ENCODE measurements around the gene NFIB.

NFIB gene

DNA sequence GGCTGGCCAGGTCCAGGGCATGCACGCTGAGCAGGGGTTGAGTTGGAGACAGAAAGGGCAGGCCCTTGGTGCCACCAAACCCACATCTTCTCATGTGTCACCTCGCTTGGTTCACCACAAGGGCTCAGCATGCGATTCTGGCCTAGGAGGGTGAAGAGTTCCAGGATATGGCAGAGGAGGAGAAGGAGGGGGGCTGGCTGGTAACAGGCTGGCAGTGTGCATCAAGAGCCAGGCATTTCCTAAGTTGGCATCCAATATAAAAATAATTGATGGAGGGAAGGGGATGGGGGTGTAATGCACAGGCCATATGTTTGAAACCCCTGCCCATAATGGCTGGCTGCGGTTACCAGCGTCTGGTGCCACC is 255.6 kb downstream of the NFIB start:
- no peak for DNase-seq

DNA sequence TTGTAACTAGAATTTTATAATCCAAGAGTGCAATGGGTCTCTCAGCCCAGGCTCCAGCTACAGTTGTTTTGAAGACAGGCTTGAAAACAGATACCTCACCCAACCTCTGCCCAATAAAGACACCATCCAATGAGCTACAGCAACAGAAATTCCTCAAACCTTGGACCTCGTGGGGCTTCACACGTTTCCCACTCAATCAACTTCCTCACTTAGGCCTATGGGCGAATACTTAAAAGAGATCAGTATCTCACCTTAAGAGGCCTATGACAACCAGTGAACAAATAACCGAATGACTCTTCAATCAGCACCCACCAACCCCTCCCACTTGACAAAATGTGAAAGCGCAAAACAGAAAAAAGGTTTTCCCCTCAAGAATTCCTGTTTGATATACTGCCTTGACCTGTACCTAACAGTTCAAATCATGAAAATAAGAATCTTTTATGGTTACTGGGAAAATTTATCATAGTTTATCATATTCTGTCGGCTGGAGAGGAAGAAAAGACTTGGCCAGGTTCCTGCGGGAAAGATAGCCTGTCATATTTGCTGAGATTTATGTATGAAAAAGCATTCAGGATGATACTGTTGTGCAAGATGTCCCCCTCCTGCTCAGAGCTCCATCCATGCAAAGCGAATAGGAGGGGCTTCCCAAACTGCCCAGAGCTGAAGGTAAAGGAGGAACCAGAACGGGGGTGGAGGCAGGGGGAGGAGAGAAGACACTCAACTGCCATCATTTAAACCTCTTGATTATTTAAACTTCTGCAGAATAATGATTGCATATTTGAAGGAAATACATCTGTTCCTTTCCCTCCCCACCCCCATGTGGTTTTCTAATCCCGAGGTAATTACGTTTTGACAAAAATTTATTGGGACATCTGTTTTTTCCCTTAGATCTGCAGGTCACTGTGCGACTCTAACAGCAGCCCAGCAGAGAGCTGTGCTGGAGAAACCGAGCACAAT is 256.3 kb downstream of the NFIB start:
- DNase-seq, result no peak

DNA sequence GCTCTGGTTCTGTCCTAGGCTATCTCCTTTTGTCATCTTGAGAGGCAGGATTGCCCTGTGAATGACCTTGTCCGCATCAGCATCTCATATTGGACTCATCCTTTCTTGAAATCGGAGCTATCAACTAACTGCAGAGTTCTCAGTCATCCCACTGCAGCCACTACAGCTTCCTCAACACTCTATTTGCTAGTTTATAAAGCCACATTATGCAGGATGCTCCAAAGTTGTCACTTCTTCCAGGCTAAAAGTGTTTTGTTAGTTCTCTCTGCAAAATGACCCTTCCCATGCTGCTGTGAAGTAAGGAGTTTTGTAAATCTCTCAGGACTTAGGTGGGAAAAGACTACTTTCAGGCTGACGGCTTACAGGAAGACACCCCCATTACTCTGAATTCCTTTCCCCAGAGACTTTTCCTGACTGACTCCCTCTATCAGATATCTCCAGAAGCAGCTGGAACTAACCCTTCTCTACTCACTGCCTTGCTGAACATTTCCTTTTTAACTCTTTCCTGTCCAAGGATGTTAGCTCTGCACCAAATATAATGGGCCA is 257.6 kb downstream of the NFIB start:
- DNase-seq, result no peak

DNA sequence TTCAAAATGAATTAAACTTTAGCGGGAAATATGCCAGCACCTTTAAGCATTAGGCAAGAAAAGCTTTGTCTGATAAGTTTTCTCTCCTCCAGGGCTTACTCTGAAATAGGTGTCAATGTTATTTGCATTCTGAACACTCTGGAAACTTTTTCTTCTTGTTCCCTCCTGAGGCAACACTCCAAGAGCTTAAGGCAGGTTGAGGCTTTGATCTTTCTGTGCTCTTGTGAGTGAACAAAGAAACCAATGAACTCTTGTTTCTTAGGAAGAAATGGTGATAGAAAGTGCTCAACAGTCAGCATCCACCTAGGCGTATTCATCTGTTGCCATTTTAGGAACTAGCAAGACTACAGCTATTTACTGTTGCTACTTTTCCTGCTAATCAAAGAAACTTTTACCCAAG is 259.8 kb downstream of the NFIB start:
- no peak for DNase-seq

DNA sequence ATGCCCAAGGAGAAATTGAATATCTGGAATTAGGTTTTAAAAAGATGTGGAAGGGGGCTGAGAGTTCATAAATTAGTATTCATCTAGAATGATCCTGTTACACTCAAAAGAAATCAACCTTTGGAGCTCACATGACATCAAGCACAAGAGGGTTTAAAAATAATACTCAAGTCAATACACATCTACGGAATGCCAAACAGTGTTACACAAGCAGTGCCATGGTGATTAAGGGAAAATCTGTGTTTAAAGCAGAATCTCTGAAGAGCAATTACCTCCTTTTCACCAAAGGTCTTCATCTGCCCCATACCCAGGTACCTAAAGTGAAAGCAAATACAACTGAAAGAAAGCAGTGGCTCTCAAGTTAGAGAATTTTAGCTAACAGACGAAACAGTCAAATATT is 261.6 kb downstream of the NFIB start:
- DNase-seq, result no peak

DNA sequence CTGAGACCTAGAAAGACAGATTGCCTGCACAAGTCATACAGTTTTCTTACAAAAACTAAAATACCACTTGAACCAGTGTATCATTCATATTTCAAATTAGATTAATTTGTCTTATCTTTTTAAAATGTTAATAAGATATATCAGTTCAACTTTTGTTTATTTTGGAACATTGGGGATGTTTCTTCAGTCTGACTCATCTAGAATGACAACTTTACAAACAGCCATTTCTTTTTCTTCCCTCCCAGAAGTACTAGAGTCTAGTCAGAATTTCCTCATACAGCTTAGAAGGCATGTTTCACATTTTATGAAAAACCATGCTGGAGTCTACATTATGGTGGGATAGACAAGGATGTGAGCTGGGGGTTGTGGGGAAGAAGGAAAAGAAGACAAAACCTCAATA is 262.5 kb downstream of the NFIB start:
- DNase-seq, result no peak

DNA sequence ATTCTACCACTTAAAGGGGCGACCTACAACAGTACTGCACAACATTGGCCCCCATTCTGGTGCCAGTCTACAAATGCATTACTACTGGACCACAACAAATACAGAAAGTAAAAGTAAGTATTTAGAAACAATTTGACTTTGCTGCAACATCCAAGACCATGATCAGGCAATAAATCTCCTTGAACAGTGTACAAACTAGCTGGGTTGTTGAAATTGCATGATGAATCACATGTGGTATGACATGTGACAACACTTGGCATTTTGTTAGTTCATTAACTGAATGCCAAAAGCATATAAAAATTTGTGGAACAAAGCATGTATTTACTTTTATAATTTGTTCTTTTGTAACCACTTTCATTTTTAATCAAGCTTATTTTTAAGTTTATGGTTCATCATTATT is 270.5 kb downstream of the NFIB start:
- no peak for DNase-seq

DNA sequence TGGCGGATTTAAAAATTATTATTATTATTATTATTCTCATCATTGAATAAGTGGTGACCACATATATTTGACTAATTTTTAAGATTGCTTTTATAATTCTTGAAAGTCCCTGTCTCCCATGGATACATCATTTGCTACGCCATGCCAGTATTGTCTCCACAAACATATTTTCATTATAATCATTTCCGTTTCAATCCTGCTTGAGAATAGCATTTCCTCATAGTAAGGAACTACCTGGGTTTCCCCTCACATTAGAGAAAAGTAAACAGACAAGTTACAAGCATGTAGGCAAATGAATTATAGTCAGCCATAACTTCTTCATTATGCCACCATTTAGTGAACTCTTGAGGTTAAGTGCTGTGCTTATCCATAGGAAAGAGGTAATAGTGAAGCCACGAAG is 276.6 kb downstream of the NFIB start:
- no peak for DNase-seq

DNA sequence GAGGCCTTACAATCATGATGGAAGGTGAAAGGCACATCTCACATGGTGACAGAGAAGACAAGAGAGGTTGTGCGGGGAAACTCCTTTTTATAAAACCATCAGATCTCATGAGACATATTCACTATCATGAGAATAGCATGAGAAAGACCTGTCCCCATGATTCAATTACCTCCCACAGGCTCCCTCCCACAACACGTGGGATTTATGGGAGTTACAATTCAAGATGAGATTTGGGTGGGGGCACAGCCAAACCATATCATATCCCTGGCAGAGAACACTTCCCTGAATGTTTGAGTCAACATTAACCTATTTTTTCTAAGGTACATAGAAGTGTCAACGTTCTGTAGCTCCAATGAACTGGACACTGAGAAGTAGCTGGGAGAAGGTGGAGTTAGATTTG is 280.9 kb downstream of the NFIB start:
- no peak for DNase-seq

Measured in effector CD8-positive, alpha-beta T cell (primary cell).